BJ (cell line): ENCODE results near the gene ST6GALNAC2. TPM values are rescaled to one million over a fixed set of nuclear protein-coding genes. Genes with fewer than 3 reads are reported as not detected.

Experiments
- CTCF ChIA-PET: fragments of 350-600 bp; formaldehyde crosslinking; extraction: SDS; loops from one replicate; lab custom pipeline; 2021; ENCODE audit warnings: antibody characterized with exemption, inconsistent platforms; lab: Yijun Ruan, JAX
- POLR2A ChIA-PET: fragments of 300-600 bp; sonication (Branson Sonifier 250); formaldehyde crosslinking; extraction: SDS; loops from one replicate; lab custom pipeline; 2021; ENCODE audit warnings: antibody characterized with exemption; lab: Charles Lee
- DNase-seq: peaks from one replicate; pipeline ENCODE4 v3.0.0-alpha.2; 2011; ENCODE audit warnings: low read depth
- H3K27me3 ChIP-seq: 2 replicates; pipeline ENCODE4 v1.6.0; 2011; ENCODE audit warnings: low read length; ENCODE audit not compliant: control insufficient read depth, insufficient read depth
- H3K36me3 ChIP-seq: 2 replicates; pipeline ENCODE4 v1.5.1; 2011; ENCODE audit warnings: low read length; ENCODE audit not compliant: control insufficient read depth, insufficient read depth
- H3K4me3 ChIP-seq: 2 replicates; pipeline ENCODE4 v1.5.1; 2011; ENCODE audit warnings: low read depth, mild to moderate bottlenecking, control low read depth, low read length
- polyA plus RNA-seq: library from polyadenylated mRNA; depleted of rRNA; stranded (reverse); fragments of >200 nt; gene quantifications from 2 replicates; pipeline ENCODE4 v1.2.3, GENCODE V29; 2011
- TF ChIP-seq, protein P1 (sequence below): IDR thresholded peaks from 2 replicates; pipeline ENCODE4 v1.5.1; 2011; ENCODE audit warnings: low read depth, mild to moderate bottlenecking, control low read depth, inconsistent platforms, low read length, moderate library complexity; ENCODE audit not compliant: insufficient read depth

The ST6GALNAC2 gene
- polyA plus RNA-seq, 1 experiment: 0.72 TPM

DNA sequence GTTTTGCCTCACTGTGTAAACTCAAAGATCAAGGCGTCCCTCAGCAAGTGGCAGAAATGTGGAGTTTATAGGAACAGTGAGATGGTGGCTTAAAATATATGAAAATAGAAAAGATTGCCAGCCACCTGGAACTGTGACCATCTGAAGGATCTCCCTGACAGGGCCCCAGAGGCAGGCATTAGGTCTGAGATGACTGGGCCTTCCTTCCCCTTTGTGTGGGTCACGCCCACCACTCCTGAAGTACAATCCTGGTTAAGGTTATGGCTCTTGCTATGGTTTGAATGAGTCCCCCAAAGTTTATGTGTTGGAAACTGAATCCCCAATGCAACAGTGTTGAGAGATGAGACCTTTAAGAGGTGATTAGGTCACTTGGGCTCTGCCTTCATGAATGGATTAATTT lies 6.4 kb downstream of the ST6GALNAC2 start:
- Histone ChIP-seq H3K4me3 (no peak overlapping the region), H3K27me3 (no peaks in the 10 kb centered on the region), H3K36me3 (no peaks in the 10 kb centered on the region)
- TF ChIP-seq, protein P1, sequence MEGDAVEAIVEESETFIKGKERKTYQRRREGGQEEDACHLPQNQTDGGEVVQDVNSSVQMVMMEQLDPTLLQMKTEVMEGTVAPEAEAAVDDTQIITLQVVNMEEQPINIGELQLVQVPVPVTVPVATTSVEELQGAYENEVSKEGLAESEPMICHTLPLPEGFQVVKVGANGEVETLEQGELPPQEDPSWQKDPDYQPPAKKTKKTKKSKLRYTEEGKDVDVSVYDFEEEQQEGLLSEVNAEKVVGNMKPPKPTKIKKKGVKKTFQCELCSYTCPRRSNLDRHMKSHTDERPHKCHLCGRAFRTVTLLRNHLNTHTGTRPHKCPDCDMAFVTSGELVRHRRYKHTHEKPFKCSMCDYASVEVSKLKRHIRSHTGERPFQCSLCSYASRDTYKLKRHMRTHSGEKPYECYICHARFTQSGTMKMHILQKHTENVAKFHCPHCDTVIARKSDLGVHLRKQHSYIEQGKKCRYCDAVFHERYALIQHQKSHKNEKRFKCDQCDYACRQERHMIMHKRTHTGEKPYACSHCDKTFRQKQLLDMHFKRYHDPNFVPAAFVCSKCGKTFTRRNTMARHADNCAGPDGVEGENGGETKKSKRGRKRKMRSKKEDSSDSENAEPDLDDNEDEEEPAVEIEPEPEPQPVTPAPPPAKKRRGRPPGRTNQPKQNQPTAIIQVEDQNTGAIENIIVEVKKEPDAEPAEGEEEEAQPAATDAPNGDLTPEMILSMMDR: no peak
- DNase-seq: no peak
- ChIA-PET POLR2A (no interaction called here), CTCF (interaction anchor here (0.9 kb wide), 1 partner anchor 9 kb away, joined by 3 read pairs; no protein-coding TSS in a partner anchor)

DNA sequence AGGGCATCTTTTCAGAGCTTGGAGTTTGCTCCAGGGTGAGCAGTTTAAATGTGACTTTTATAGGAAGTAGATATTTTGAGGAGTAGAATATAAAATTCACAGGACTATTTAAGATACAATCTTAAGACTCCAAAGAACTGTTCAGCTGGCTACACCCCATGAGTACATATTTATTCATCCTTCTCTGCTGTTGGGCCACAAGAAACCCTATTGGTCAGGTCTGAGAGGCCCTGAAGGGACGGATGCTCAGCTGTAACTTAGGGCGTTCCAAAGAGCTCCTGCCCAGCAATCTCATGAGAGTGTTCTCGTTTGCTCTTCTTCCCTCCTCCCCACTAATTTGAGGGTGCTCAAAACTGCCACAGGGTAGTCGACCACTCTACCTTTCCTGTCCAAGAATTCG lies 7.3 kb downstream of the ST6GALNAC2 start:
- Histone ChIP-seq H3K27me3 (no peaks in the 10 kb centered on the region), H3K4me3 (no peak overlapping the region), H3K36me3 (no peaks in the 10 kb centered on the region)
- TF ChIP-seq, protein P1: no peak
- DNase-seq: no peak
- ChIA-PET POLR2A (no interaction called here), CTCF (interaction anchor here (0.9 to 1.0 kb wide), 2 partner anchors 15 to 45 kb away, joined by 3 to 4 read pairs; no protein-coding TSS in a partner anchor)

DNA sequence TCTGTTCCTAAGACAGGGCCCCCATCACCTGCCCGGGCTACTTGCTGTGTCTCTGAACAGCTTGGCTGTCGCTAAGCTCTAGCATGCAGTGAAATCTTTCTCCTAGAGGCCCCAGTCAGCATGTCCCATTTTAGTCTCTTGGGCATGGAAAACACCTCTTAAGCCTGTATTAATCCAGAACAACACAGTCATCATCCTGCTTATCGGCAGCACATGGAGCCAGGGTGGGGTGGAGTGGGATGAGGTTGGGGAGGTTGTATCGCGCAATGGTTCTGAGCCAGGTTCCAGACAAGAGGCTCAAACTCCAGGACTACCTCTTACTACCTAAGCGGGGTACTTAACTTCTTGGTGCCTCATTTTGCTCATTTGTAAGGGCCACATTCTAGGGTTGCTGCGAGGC lies 7.8 kb downstream of the ST6GALNAC2 start:
- ChIA-PET CTCF (interaction anchor here (0.9 to 1.3 kb wide), 3 partner anchors 16 to 46 kb away, joined by 3 to 4 read pairs (median 4); no protein-coding TSS in a partner anchor), POLR2A (interaction anchor here (0.5 kb wide), 1 partner anchor 11 kb away, joined by 3 read pairs; no protein-coding TSS in a partner anchor)
- Histone ChIP-seq H3K36me3 (no peaks in the 10 kb centered on the region), H3K4me3 (no peak overlapping the region), H3K27me3 (no peaks in the 10 kb centered on the region)
- TF ChIP-seq, protein P1: no peak
- no peak for DNase-seq

DNA sequence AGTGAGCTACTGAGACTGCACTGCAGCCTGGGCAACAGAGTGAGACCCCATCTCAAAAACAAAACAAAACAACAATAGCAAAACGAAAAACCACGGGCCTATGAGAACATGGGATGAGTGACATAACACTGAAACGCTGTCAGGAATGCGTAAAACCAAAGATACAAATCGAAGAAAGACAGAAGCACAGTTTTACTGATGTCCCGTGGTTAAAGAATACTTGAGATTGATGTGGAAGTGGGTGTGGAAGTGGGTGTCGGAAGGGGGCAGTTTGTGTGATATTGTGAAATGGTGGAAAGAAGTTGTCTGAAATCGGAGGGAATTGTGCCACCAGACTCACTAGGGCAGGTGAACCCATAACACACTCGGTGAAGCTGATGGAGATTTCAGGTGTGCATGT lies 9.5 kb downstream of the ST6GALNAC2 start:
- no peaks in the 10 kb centered on the region for H3K27me3 ChIP-seq
- no peak overlapping the region for H3K4me3 ChIP-seq
- H3K36me3 ChIP-seq: no peaks in the 10 kb centered on the region
- ChIA-PET POLR2A (no interaction called here), CTCF (no interaction called here)
- TF ChIP-seq, protein P1: no peak
- no peak for DNase-seq

DNA sequence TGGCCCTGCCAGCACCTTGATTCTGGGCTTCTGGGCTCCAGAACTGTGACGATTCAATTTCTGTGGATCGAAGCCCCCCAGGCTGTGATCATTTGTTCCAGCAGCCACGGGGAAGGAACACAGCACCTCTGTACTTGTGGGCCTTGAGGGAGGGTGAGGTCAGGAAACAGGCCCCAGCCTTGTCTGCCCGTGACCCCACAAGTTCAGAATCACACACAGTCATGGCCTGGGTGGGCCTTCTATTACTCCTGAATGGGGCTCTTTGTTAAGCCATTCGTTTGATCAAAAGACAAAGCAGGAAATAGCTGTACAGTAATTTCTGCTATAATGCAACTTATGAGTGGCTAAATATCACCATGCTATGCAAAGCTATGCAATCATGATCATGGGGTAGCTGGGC lies 10.1 kb downstream of the ST6GALNAC2 start:
- no peak for DNase-seq
- H3K4me3 ChIP-seq: no peak overlapping the region
- H3K27me3 ChIP-seq: no peaks in the 10 kb centered on the region
- ChIA-PET POLR2A (no interaction called here), CTCF (interaction anchor here (1.1 kb wide), 1 partner anchor 106 kb away, joined by 3 read pairs; no protein-coding TSS in a partner anchor)
- TF ChIP-seq, protein P1: no peak
- no peaks in the 10 kb centered on the region for H3K36me3 ChIP-seq
